Measurements from ENCODE around the gene LHFPL6. TPM values are rescaled to one million over a fixed set of nuclear protein-coding genes. Genes with fewer than 3 reads are reported as not detected.

LHFPL6 gene
- total RNA-seq, 1 donor from 2014 or later, result 4.8 TPM

GRCh38 chr13:39371706-39372105 lies 231.3 kb downstream of the LHFPL6 start:
- Mint-ChIP-seq H3K36me3 (ENCODE audit: low read depth) (no peaks in the 10 kb centered on the region), H3K27me3 (ENCODE audit: insufficient read depth) (no peaks in the 10 kb centered on the region), H3K4me3 (no peak overlapping the region), H3K9me3 (no peaks in the 10 kb centered on the region), H3K27ac (no peak overlapping the region), H3K4me1 (ENCODE audit: low read depth) (no peaks in the 10 kb centered on the region)
- intact Hi-C loops (cut with micrococcal nuclease), result no loop called here
- DNase-seq (ENCODE audit: low spot score), result no peak

- no peaks in the 10 kb centered on the region for H3K27me3 Mint-ChIP-seq (ENCODE audit: insufficient read depth)
- H3K27ac Mint-ChIP-seq, result no peak overlapping the region
- H3K36me3 Mint-ChIP-seq (ENCODE audit: low read depth), result no peaks in the 10 kb centered on the region
- H3K4me1 Mint-ChIP-seq (ENCODE audit: low read depth), result no peaks in the 10 kb centered on the region
- no peak overlapping the region for H3K4me3 Mint-ChIP-seq
- no peaks in the 10 kb centered on the region for H3K9me3 Mint-ChIP-seq
- intact Hi-C loops (cut with micrococcal nuclease), result no loop called here
- no peak for DNase-seq (ENCODE audit: low spot score)
These were observed 232.4 kb downstream of the LHFPL6 start for GRCh38 chr13:39370554-39370953.

- H3K4me1 Mint-ChIP-seq (ENCODE audit: low read depth), result no peaks in the 10 kb centered on the region
- no peak overlapping the region for H3K4me3 Mint-ChIP-seq
- intact Hi-C loops (cut with micrococcal nuclease), result no loop called here
- no peaks in the 10 kb centered on the region for H3K27me3 Mint-ChIP-seq (ENCODE audit: insufficient read depth)
- H3K9me3 Mint-ChIP-seq, result no peaks in the 10 kb centered on the region
- H3K27ac Mint-ChIP-seq, result no peak overlapping the region
- no peak for DNase-seq (ENCODE audit: low spot score)
- no peaks in the 10 kb centered on the region for H3K36me3 Mint-ChIP-seq (ENCODE audit: low read depth)
These were observed 232.9 kb downstream of the LHFPL6 start for GRCh38 chr13:39370048-39370447.

GRCh38 chr13:39369161-39369890 lies 233.7 kb downstream of the LHFPL6 start:
- DNase-seq (ENCODE audit: low spot score), result no peak
- no peaks in the 10 kb centered on the region for H3K36me3 Mint-ChIP-seq (ENCODE audit: low read depth)

GRCh38 chr13:39365879-39366278 lies 237.1 kb downstream of the LHFPL6 start:
- intact Hi-C loops (cut with micrococcal nuclease), result no loop called here
- Mint-ChIP-seq H3K4me1 (ENCODE audit: low read depth) (no peaks in the 10 kb centered on the region), H3K36me3 (ENCODE audit: low read depth) (no peaks in the 10 kb centered on the region), H3K4me3 (no peak overlapping the region), H3K9me3 (no peaks in the 10 kb centered on the region), H3K27ac (no peak overlapping the region), H3K27me3 (ENCODE audit: insufficient read depth) (peaks cover 3% of the 10 kb centered on the region)
- no peak for DNase-seq (ENCODE audit: low spot score)

More at GRCh38 chr13:39369161-39369890, 233.7 kb downstream of the LHFPL6 start:
- Mint-ChIP-seq H3K4me1 (ENCODE audit: low read depth) (no peaks in the 10 kb centered on the region), H3K27me3 (ENCODE audit: insufficient read depth) (no peaks in the 10 kb centered on the region), H3K27ac (no peak overlapping the region), H3K9me3 (no peaks in the 10 kb centered on the region), H3K4me3 (no peak overlapping the region)
- intact Hi-C loops (cut with micrococcal nuclease), result no loop called here

- DNase-seq (ENCODE audit: low spot score), result no peak
- Mint-ChIP-seq H3K9me3 (no peaks in the 10 kb centered on the region), H3K36me3 (ENCODE audit: low read depth) (no peaks in the 10 kb centered on the region), H3K27me3 (ENCODE audit: insufficient read depth) (peaks cover 3% of the 10 kb centered on the region), H3K27ac (no peak overlapping the region), H3K4me1 (ENCODE audit: low read depth) (no peaks in the 10 kb centered on the region), H3K4me3 (no peak overlapping the region)
- intact Hi-C loops (cut with micrococcal nuclease), result no loop called here
These were observed 238.0 kb downstream of the LHFPL6 start for GRCh38 chr13:39364947-39365468.

GRCh38 chr13:39363382-39363772 lies 239.6 kb downstream of the LHFPL6 start:
- H3K9me3 Mint-ChIP-seq, result no peaks in the 10 kb centered on the region
- no peaks in the 10 kb centered on the region for H3K36me3 Mint-ChIP-seq (ENCODE audit: low read depth)
- H3K4me1 Mint-ChIP-seq (ENCODE audit: low read depth), result no peaks in the 10 kb centered on the region
- intact Hi-C loops (cut with micrococcal nuclease), result no loop called here
- H3K27ac Mint-ChIP-seq, result no peak overlapping the region
- peaks cover 3% of the 10 kb centered on the region for H3K27me3 Mint-ChIP-seq (ENCODE audit: insufficient read depth)
- H3K4me3 Mint-ChIP-seq, result no peak overlapping the region
- no peak for DNase-seq (ENCODE audit: low spot score)

- H3K27me3 Mint-ChIP-seq (ENCODE audit: insufficient read depth), result peaks cover 3% of the 10 kb centered on the region
- intact Hi-C loops (cut with micrococcal nuclease), result no loop called here
- H3K36me3 Mint-ChIP-seq (ENCODE audit: low read depth), result no peaks in the 10 kb centered on the region
- no peaks in the 10 kb centered on the region for H3K9me3 Mint-ChIP-seq
- no peak overlapping the region for H3K27ac Mint-ChIP-seq
- no peaks in the 10 kb centered on the region for H3K4me1 Mint-ChIP-seq (ENCODE audit: low read depth)
- DNase-seq (ENCODE audit: low spot score), result no peak
- H3K4me3 Mint-ChIP-seq, result no peak overlapping the region
These were observed 240.2 kb downstream of the LHFPL6 start for GRCh38 chr13:39362652-39363381.

- H3K36me3 Mint-ChIP-seq (ENCODE audit: low read depth), result no peaks in the 10 kb centered on the region
- H3K4me3 Mint-ChIP-seq, result no peak overlapping the region
- peaks cover 2% of the 10 kb centered on the region for H3K27me3 Mint-ChIP-seq (ENCODE audit: insufficient read depth)
- H3K9me3 Mint-ChIP-seq, result peaks cover 3% of the 10 kb centered on the region
- no peaks in the 10 kb centered on the region for H3K4me1 Mint-ChIP-seq (ENCODE audit: low read depth)
- intact Hi-C loops (cut with micrococcal nuclease), result loop anchor here (10.0 kb wide), 1 partner anchor 181 kb away; no protein-coding TSS in a partner anchor
- H3K27ac Mint-ChIP-seq, result no peak overlapping the region
- DNase-seq (ENCODE audit: low spot score), result no peak
These were observed 249.0 kb downstream of the LHFPL6 start for GRCh38 chr13:39353988-39354387.

GRCh38 chr13:39350461-39350881 lies 252.5 kb downstream of the LHFPL6 start:
- intact Hi-C loops (cut with micrococcal nuclease), result loop anchor here (10.0 kb wide), 1 partner anchor 184 kb away; no protein-coding TSS in a partner anchor
- no peaks in the 10 kb centered on the region for H3K36me3 Mint-ChIP-seq (ENCODE audit: low read depth)
- no peak for DNase-seq (ENCODE audit: low spot score)
- no peak overlapping the region for H3K27ac Mint-ChIP-seq
- H3K4me3 Mint-ChIP-seq, result no peak overlapping the region
- H3K4me1 Mint-ChIP-seq (ENCODE audit: low read depth), result no peaks in the 10 kb centered on the region
- peaks cover 4% of the 10 kb centered on the region for H3K27me3 Mint-ChIP-seq (ENCODE audit: insufficient read depth)
- no peaks in the 10 kb centered on the region for H3K9me3 Mint-ChIP-seq

GRCh38 chr13:39349391-39349960 lies 253.5 kb downstream of the LHFPL6 start:
- intact Hi-C loops (cut with micrococcal nuclease), result no loop called here
- Mint-ChIP-seq H3K4me1 (ENCODE audit: low read depth) (no peaks in the 10 kb centered on the region), H3K27me3 (ENCODE audit: insufficient read depth) (peaks cover 4% of the 10 kb centered on the region), H3K9me3 (no peaks in the 10 kb centered on the region), H3K27ac (no peak overlapping the region), H3K36me3 (ENCODE audit: low read depth) (no peaks in the 10 kb centered on the region), H3K4me3 (no peak overlapping the region)
- no peak for DNase-seq (ENCODE audit: low spot score)

- H3K36me3 Mint-ChIP-seq (ENCODE audit: low read depth), result no peaks in the 10 kb centered on the region
- no peak for DNase-seq (ENCODE audit: low spot score)
- H3K4me3 Mint-ChIP-seq, result no peak overlapping the region
- peaks cover 4% of the 10 kb centered on the region for H3K27me3 Mint-ChIP-seq (ENCODE audit: insufficient read depth)
- H3K27ac Mint-ChIP-seq, result no peak overlapping the region
- H3K9me3 Mint-ChIP-seq, result no peaks in the 10 kb centered on the region
- H3K4me1 Mint-ChIP-seq (ENCODE audit: low read depth), result no peaks in the 10 kb centered on the region
- intact Hi-C loops (cut with micrococcal nuclease), result no loop called here
These were observed 254.8 kb downstream of the LHFPL6 start for GRCh38 chr13:39347926-39348901.
